Measurements from ENCODE around the gene DMAP1. TPM values are rescaled to one million over a fixed set of nuclear protein-coding genes. Genes with fewer than 3 reads are reported as not detected.

Gene DMAP1
- total and polyA plus RNA-seq, 2 of the 8 experiments (the other 6 are each of a cell fraction or from before 2014, with no cell fraction given), result 36.4 to 42.4 TPM

- ChIA-PET CTCF (ENCODE audit: partially characterized antibody) (interaction anchor here (0.6 to 3.0 kb wide), 8 partner anchors 10 to 329 kb away, joined by 3 to 11 read pairs (median 4); no protein-coding TSS in a partner anchor), POLR2A (ENCODE audit: partially characterized antibody) (interaction anchor here (0.9 to 1.3 kb wide), 2 partner anchors 14 to 19 kb away, joined by 3 to 4 read pairs; no protein-coding TSS in a partner anchor)
- H2BK120ac ChIP-seq (replicated peaks; ENCODE audit: low read depth, low read length), result no peak overlapping the region
- H4K91ac ChIP-seq (replicated peaks; ENCODE audit: insufficient read length, low read length), result no peak overlapping the region
- no peak for TF ChIP-seq JUND (IDR thresholded peaks at IDR 0.05; ENCODE audit: low read length)
- TF ChIP-seq CHD1 (IDR thresholded peaks at IDR 0.05; ENCODE audit: low read depth, low read length), result no peak
- no peak for TF ChIP-seq KDM1A (IDR thresholded peaks at IDR 0.05; ENCODE audit: borderline replicate concordance, low read length)
- TF ChIP-seq ATF3 (IDR thresholded peaks at IDR 0.05; ENCODE audit: insufficient read depth, low read depth, low read length), result no peak
- TF ChIP-seq TBP (IDR thresholded peaks at IDR 0.05; ENCODE audit: low read depth, low read length), result no peak
- no peak for TF ChIP-seq TAF1 (IDR thresholded peaks at IDR 0.05; ENCODE audit: low read depth, low read length)
- no peak for TF ChIP-seq CBX5 (IDR thresholded peaks at IDR 0.05; ENCODE audit: low read depth, low read length)
- TF ChIP-seq CEBPB (IDR thresholded peaks at IDR 0.05; ENCODE audit: low read depth, low read length), result no peak
- TF ChIP-seq SP1 (IDR thresholded peaks at IDR 0.05; ENCODE audit: low read depth, low read length), result no peak
- no peak for TF ChIP-seq RAD21 (IDR thresholded peaks at IDR 0.05 in 1 of 2, conservative IDR thresholded peaks at IDR 0.05 in 1 of 2; ENCODE audit: low read depth in 2 of 2, low read length in 2 of 2)
- peaks cover 0 to 5% (median 1%) of the 10 kb centered on the region in 4 experiments; a peak in 1 of 8 replicates for H3K36me3 ChIP-seq (ENCODE audit: control insufficient read depth in 2 of 4, insufficient read depth in 4 of 4, low read length in 3 of 4)
- DNase-seq (ENCODE audit: low read depth in 1 of 2, low spot score in 2 of 2) (no peak), FAIRE-seq (no peak)
- no peak overlapping the region for H3K56ac ChIP-seq (replicated peaks; ENCODE audit: insufficient read length, low read depth, low read length)
- H3K27ac ChIP-seq (ENCODE audit: low read depth, low read length), result no peak overlapping the region
- H2BK20ac ChIP-seq (ENCODE audit: low read length), result no peak overlapping the region
- H3K4me2 ChIP-seq (ENCODE audit: insufficient read depth in 1 of 2, low read depth in 2 of 2, low read length in 2 of 2), result no peak overlapping the region
- no peak overlapping the region for H3K14ac ChIP-seq (ENCODE audit: insufficient read length)
- H3K4ac ChIP-seq (replicated peaks; ENCODE audit: insufficient read length, low read depth, low read length), result no peak overlapping the region
- no peak overlapping the region for H3K4me3 ChIP-seq (ENCODE audit: extremely low read depth in 1 of 4, insufficient read depth in 2 of 4, low read depth in 3 of 4, low read length in 4 of 4)
- H2BK5ac ChIP-seq (ENCODE audit: low read depth, low read length), result no peak overlapping the region
- no peaks in the 10 kb centered on the region; the same call in 1 of the 2 replicates for H3K23me2 ChIP-seq (ENCODE audit: low read depth, low read length)
- no peaks in the 10 kb centered on the region for H3K79me1 ChIP-seq (ENCODE audit: low read depth, low read length)
- peaks cover 0 to 3% of the 10 kb centered on the region in 2 experiments for H4K20me1 ChIP-seq (replicated peaks in 1 of 2; ENCODE audit: control insufficient read depth in 1 of 2, insufficient read depth in 2 of 2, low read length in 2 of 2)
- no peaks in the 10 kb centered on the region for H3K9me3 ChIP-seq (ENCODE audit: insufficient read depth in 2 of 2, low read depth in 1 of 2, low read length in 1 of 2)
- H3K9ac ChIP-seq (replicated peaks in 1 of 4; ENCODE audit: extremely low read depth in 1 of 4, low read depth in 3 of 4, low read length in 3 of 4), result no peak overlapping the region
- WGBS, 2 experiments (ENCODE audit: extremely low coverage in 1 of 2, insufficient coverage in 1 of 2, insufficient read length in 1 of 2, insufficient replicate concordance in 2 of 2, low coverage in 1 of 2, low lambda C conversion rate in 2 of 2, missing lambda C conversion rate in 1 of 2), result 93% methylated on average over 11 of the region's 16 CpGs; no CpG with 5 or more reads in 1 of the 2 experiments
- no peak overlapping the region for H2BK12ac ChIP-seq (ENCODE audit: low read depth, low read length)
- no peak overlapping the region for H3K18ac ChIP-seq (ENCODE audit: extremely low read depth, low read length)
- no peaks in the 10 kb centered on the region for H3K79me2 ChIP-seq (ENCODE audit: control insufficient read depth in 1 of 2, insufficient read depth in 2 of 2, low read length in 2 of 2)
- H2AK5ac ChIP-seq (ENCODE audit: low read depth, low read length), result no peak overlapping the region
- no peak overlapping the region for H3K23ac ChIP-seq (ENCODE audit: insufficient read length)
- H2BK15ac ChIP-seq (ENCODE audit: low read length), result no peak overlapping the region
- H2AFZ ChIP-seq (ENCODE audit: low read length), result no peak overlapping the region
- peaks cover 0 to 25% (median 14%) of the 10 kb centered on the region in 4 experiments; a peak in 6 of 7 replicates for H3K4me1 ChIP-seq (replicated peaks in 1 of 4; ENCODE audit: control insufficient read depth in 3 of 4, insufficient read depth in 4 of 4, low read length in 3 of 4)
- H3K27me3 ChIP-seq (replicated peaks in 1 of 4; ENCODE audit: control insufficient read depth in 3 of 4, extremely low read depth in 1 of 4, insufficient read depth in 3 of 4, low read length in 3 of 4), result no peaks in the 10 kb centered on the region
- H4K8ac ChIP-seq (ENCODE audit: extremely low read depth, insufficient read depth, low read length), result no peak overlapping the region
- H4K5ac ChIP-seq (ENCODE audit: insufficient read length, low read depth, low read length), result no peak overlapping the region
Measured at GRCh38 chr1:44242746-44243145, 29.5 kb downstream of the DMAP1 start.

All from H1 (cell line).